ENCODE data around the gene RETN.

DNA sequence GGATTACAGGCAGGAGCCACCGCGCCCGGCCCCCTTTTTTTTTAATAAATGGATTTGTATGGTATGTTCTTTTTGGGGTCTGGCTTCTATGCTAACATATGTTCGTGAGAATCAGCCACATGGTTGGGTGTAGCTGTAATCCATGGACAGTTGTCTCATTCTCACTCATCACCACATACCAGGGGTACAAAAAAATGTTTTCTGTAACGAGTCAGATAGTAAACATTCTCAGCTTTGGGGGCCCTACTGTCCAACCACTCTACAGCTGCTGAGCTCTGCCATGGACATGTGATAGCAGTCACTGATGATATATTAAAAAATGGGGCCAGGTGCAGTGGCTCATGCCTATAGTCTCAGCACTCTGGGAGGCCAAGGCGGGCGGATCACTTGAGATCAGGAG is 5.1 kb upstream of the RETN start:
- TF ChIP-seq, protein P1, sequence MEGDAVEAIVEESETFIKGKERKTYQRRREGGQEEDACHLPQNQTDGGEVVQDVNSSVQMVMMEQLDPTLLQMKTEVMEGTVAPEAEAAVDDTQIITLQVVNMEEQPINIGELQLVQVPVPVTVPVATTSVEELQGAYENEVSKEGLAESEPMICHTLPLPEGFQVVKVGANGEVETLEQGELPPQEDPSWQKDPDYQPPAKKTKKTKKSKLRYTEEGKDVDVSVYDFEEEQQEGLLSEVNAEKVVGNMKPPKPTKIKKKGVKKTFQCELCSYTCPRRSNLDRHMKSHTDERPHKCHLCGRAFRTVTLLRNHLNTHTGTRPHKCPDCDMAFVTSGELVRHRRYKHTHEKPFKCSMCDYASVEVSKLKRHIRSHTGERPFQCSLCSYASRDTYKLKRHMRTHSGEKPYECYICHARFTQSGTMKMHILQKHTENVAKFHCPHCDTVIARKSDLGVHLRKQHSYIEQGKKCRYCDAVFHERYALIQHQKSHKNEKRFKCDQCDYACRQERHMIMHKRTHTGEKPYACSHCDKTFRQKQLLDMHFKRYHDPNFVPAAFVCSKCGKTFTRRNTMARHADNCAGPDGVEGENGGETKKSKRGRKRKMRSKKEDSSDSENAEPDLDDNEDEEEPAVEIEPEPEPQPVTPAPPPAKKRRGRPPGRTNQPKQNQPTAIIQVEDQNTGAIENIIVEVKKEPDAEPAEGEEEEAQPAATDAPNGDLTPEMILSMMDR (IDR thresholded peaks at IDR 0.05), result no peak
- no peak for TF ChIP-seq POLR2A (IDR thresholded peaks at IDR 0.05)
